Gastroesophageal sphincter (tissue), 3 donors: ENCODE data around the gene PRIM1.

Experiments used
- EP300 ChIP-seq: sonication (generic); formaldehyde crosslinking; IDR thresholded peaks from one replicate; pipeline ENCODE4 v1.6.1; 2017; ENCODE audit warnings: antibody characterized with exemption, mild to moderate bottlenecking
- POLR2A ChIP-seq, 2 donors: fragments of 450-650 bp; IDR thresholded peaks; one replicate each; pipeline ENCODE4 v1.6.1; 2017; ENCODE audit warnings: antibody characterized with exemption in 2 of 2, mild to moderate bottlenecking in 2 of 2, moderate library complexity in 1 of 2
- POLR2AphosphoS5 ChIP-seq: sonication (generic); formaldehyde crosslinking; IDR thresholded peaks from one replicate; pipeline ENCODE4 v1.6.1; 2017; ENCODE audit warnings: antibody characterized with exemption
- TF ChIP-seq, protein P1 (sequence below), 4 experiments: fragments of 200-600 bp in 2 of 4; fragments of 450-650 bp in 2 of 4; sonication (generic) in 1 of 4; IDR thresholded peaks; one replicate each; pipeline ENCODE4 v1.5.1; 2017 to 2019; ENCODE audit warnings: antibody characterized with exemption in 4 of 4, mild to moderate bottlenecking in 2 of 4, moderate library complexity in 2 of 4

DNA sequence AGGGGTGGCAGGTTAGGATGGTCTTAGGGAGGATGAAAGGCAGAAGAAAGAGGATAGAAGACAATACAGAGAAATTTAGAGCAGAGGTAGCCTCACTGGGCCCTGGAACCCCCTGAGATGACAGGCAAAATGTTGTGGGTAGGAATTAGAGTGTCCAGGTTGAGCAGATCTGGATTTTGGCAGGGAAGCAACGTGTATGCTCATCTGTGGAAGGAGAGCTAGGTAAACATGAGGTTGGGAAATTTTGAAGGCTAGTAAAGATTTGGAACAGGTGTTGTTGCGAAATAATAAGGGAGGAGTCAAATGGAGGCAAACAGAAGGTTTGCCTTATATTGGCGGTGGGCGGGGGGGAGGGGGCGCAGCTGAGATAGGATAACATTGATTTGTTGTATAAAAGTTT is 16.3 kb upstream of the PRIM1 start:
- TF ChIP-seq, protein P1, sequence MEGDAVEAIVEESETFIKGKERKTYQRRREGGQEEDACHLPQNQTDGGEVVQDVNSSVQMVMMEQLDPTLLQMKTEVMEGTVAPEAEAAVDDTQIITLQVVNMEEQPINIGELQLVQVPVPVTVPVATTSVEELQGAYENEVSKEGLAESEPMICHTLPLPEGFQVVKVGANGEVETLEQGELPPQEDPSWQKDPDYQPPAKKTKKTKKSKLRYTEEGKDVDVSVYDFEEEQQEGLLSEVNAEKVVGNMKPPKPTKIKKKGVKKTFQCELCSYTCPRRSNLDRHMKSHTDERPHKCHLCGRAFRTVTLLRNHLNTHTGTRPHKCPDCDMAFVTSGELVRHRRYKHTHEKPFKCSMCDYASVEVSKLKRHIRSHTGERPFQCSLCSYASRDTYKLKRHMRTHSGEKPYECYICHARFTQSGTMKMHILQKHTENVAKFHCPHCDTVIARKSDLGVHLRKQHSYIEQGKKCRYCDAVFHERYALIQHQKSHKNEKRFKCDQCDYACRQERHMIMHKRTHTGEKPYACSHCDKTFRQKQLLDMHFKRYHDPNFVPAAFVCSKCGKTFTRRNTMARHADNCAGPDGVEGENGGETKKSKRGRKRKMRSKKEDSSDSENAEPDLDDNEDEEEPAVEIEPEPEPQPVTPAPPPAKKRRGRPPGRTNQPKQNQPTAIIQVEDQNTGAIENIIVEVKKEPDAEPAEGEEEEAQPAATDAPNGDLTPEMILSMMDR (IDR thresholded peaks at IDR 0.05): no peak
- no peak for TF ChIP-seq POLR2A (IDR thresholded peaks at IDR 0.05)
- TF ChIP-seq POLR2AphosphoS5: no peak
- TF ChIP-seq EP300: no peak
